Erythroblast (primary cell): ENCODE data around the gene SEMA3F.

Source experiments
- GATA1 ChIP-seq: IDR thresholded peaks from 2 replicates; pipeline ENCODE4 v1.6.1; 2011; ENCODE audit warnings: low read depth, mild to moderate bottlenecking, control low read depth, low read length, moderate library complexity
- POLR2A ChIP-seq: IDR thresholded peaks from 2 replicates; pipeline ENCODE4 v1.6.1; 2011; ENCODE audit warnings: mild to moderate bottlenecking, low read length

- TF ChIP-seq POLR2A (no peak), GATA1 (no peak)
Measured at GRCh38 chr3:50165910-50166538, 10.9 kb downstream of the SEMA3F start.
